IMR-90 (cell line): ENCODE measurements around the gene FCN1.

Experiments
- BHLHE40 ChIP-seq: fragments of 150-350 bp; IDR thresholded peaks from 2 replicates; pipeline ENCODE4 v1.6.1; 2016; ENCODE audit warnings: mild to moderate bottlenecking, low read depth, low read length
- CEBPB ChIP-seq: IDR thresholded peaks from 2 replicates; pipeline ENCODE4 v1.6.1; 2012; ENCODE audit warnings: low read depth, low read length, improper control_type of control experiment
- CHD1 ChIP-seq: IDR thresholded peaks from 2 replicates; pipeline ENCODE4 v1.6.1; 2012; ENCODE audit warnings: low read depth, low read length, improper control_type of control experiment
- CTCF ChIP-seq: conservative IDR thresholded peaks from 2 replicates; pipeline ENCODE4 v1.5.1; 2012; ENCODE audit warnings: mild to moderate bottlenecking, low read depth, low read length, improper control_type of control experiment
- FOS ChIP-seq: fragments of 150-350 bp; IDR thresholded peaks from 2 replicates; pipeline ENCODE4 v1.6.1; 2016; ENCODE audit warnings: low read depth, low read length
- MAFK ChIP-seq: IDR thresholded peaks from 2 replicates; pipeline ENCODE4 v1.6.1; 2012; ENCODE audit warnings: low read depth, low read length, improper control_type of control experiment
- MAZ ChIP-seq: IDR thresholded peaks from 2 replicates; pipeline ENCODE4 v1.6.1; 2012; ENCODE audit warnings: low read depth, mild to moderate bottlenecking, low read length, improper control_type of control experiment, moderate library complexity, borderline replicate concordance
- NFE2L2 ChIP-seq: fragments of 150-350 bp; IDR thresholded peaks from 2 replicates; pipeline ENCODE4 v1.6.1; 2016; ENCODE audit warnings: low read depth, mild to moderate bottlenecking, low read length
- POLR2A ChIP-seq: IDR thresholded peaks from 2 replicates; pipeline ENCODE4 v1.6.1; 2012; ENCODE audit warnings: mild to moderate bottlenecking, low read depth, low read length
- RAD21 ChIP-seq: IDR thresholded peaks from 2 replicates; pipeline ENCODE4 v1.6.1; 2012; ENCODE audit warnings: low read length, improper control_type of control experiment
- RCOR1 ChIP-seq: IDR thresholded peaks from 2 replicates; pipeline ENCODE4 v1.6.1; 2012; ENCODE audit warnings: mild to moderate bottlenecking, low read length, improper control_type of control experiment; ENCODE audit not compliant: insufficient replicate concordance
- SMC3 ChIP-seq: fragments of 150-350 bp; IDR thresholded peaks from 2 replicates; pipeline ENCODE4 v1.6.1; 2016; ENCODE audit warnings: low read depth, mild to moderate bottlenecking, antibody characterized with exemption, low read length, moderate library complexity
- USF2 ChIP-seq: fragments of 150-350 bp; IDR thresholded peaks from 2 replicates; pipeline ENCODE4 v1.6.1; 2017; ENCODE audit warnings: mild to moderate bottlenecking, antibody characterized with exemption, low read length, low read depth

DNA sequence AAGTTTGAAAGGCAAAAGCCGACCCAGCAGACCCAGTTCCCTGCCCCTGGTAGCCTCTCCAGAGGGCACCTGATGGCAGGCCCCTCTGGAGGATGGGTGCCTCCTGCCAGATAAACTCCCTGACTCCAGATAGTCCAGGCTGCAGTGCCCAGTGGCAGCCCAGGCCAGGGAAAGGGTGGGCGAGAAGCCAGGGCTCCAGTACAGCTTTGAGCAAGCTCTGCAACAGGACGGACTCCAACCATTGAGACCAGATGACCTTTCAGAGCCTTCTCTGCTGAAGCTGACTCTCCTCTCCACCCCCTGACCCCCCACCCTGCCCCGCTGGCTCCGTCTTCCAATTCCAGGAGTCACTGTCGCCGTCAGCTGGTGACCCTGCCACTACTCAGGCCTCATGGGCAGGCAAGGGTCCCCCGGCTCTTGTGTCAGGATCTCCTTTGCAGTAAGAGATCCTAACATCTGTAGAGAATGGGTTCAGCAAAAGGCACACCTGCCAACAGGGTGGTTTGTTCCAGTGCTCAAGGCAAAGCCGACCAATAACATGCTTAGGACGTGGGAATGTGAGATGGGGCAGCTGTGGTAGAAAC is 15.5 kb upstream of the FCN1 start:
- TF ChIP-seq CHD1 (no peak), POLR2A (no peak), MAFK (no peak), CTCF (no peak), SMC3 (no peak), RCOR1 (no peak), RAD21 (no peak), CEBPB (no peak), BHLHE40 (no peak), MAZ (no peak), NFE2L2 (no peak), USF2 (no peak), FOS (no peak)
